NCI-H2227 treated with DMSO at 0.1 percent for 48 hours (cell line): ENCODE results near the gene NRP2.

Experiments
- DNase-seq: peaks from one replicate; lab custom pipeline; 2025; lab: John Stamatoyannopoulos, UW

Gene NRP2

DNA sequence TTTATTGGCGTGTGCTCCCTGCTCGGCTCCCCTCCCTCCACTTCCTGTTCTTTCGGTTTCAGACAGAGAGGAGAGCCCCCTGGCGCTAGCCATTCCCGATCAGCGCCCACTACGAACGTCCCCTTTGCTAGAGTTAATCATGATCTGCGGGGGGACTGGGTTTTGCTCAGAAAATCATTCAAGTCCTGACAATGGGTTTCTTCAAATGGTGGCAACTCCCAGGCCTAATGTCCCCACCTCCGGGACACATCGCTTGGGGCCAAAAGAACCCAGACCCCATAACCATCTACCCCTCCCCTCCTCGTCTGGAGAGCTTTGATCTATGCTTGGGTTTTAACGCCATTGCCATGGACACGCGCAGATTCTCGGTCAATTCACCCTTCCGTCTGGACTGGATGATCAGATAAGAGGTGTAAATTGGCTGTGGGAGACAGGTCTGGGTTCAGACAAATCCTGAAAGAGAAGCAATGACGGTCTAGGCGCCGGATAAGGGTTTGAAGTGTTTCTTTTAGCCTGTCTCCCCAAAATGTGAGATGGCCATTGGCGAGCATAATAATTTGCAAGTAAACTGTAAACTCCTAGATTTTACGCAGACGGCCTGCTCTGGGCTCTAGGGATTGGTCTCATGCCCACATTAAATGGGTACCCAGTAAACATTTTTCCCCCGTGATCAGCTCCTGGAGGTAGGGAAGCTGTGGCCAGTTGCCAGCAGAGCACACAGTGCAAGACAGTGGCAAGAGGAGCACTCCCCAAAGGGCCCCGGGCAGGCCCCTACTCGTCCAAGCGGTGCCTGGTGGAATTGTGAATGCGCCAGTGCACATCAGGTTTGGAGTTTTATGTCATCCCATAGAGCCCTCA is 4.7 kb downstream of the NRP2 start:
- DNase-seq: no peak

- DNase-seq: no peak
Measured at GRCh38 chr2:205687641-205687956, 5.3 kb downstream of the NRP2 start.

DNA sequence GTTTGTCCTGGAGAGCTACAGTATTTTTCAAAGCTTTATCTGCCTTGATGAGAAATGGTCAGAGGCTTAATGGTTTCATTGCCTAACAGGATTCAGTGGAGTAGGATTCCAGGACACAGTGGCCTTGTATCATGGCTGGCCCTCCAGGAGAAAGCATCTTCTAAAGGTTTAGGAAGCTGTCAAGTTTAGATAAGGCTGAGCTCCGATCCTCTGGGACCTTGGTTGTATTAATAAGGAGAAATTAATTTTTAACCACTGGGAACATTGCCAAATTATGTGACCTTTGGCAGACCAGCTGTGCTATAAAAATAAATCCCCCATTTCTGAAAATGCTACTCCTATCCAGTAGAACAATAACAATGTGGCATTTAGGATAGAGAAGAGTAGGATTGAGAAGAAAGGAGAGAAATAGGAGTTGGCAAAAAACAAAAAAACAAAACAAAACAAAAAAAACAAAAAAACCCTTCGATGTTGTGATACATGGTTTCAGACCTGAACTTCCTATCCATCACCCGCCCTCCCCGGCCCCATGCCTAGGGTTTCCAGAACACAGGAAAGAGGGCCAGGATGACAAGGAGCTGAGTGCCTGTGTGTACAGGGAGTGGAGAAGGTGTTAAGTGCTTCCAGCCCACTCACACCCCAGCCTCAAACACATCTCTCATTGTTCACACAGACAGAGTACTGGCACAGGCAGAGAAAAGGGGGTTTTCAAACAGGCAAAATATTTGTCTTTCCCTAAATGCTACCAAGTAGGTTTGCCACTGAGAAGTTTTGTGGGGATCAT is 6.3 kb downstream of the NRP2 start:
- DNase-seq: no peak

- DNase-seq: no peak
Measured at GRCh38 chr2:205689820-205690219, 7.5 kb downstream of the NRP2 start.

DNA sequence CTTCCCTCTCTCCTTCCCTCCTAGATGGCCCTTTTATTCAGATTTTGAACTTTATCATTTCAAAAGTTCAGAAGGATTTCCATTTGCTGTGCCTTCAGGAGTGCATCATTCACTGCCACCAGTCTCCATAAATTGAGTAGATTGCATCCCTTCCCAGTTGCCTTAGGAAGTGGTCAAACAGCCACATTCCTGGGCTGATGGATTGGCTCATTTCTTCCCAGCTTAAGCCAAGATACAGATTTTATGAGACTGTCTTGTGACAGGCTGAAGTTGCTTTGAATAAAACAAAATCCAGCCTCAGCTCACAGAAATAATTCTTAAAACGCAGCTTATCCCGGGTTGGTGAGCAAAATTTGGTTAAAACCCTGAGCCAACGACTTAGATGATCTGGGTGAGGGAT is 9.8 kb downstream of the NRP2 start:
- no peak for DNase-seq

DNA sequence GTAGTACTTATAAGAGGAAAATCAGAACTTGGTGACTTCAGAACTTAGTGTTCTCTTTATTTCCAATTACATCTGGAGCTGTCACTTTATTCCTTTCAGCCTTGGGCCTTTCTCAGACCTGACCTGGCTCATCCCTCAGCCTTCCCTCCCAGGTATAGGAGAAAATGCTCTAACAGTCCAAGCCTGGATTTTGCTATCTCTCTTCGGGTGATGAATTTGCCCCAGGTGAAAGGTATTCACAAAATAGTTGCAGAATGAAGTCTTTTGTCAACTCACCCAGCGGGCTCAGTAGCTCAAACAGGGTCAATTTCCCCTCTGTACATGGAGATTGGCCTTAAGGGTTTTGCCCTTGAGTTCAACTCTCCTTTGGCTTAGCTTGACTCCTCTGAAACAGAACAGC is 12.0 kb downstream of the NRP2 start:
- DNase-seq: no peak

- DNase-seq: no peak
Measured at GRCh38 chr2:205695460-205695991, 13.2 kb downstream of the NRP2 start.

- no peak for DNase-seq
Measured at GRCh38 chr2:205696331-205696926, 14.1 kb downstream of the NRP2 start.

GRCh38 chr2:205696927-205697441 is 14.7 kb downstream of the NRP2 start:
- no peak for DNase-seq

GRCh38 chr2:205698286-205699268 is 16.3 kb downstream of the NRP2 start:
- DNase-seq: no peak

- DNase-seq: no peak
Measured at GRCh38 chr2:205699515-205700289, 17.4 kb downstream of the NRP2 start.

GRCh38 chr2:205700331-205701132 is 18.2 kb downstream of the NRP2 start:
- DNase-seq: no peak

DNA sequence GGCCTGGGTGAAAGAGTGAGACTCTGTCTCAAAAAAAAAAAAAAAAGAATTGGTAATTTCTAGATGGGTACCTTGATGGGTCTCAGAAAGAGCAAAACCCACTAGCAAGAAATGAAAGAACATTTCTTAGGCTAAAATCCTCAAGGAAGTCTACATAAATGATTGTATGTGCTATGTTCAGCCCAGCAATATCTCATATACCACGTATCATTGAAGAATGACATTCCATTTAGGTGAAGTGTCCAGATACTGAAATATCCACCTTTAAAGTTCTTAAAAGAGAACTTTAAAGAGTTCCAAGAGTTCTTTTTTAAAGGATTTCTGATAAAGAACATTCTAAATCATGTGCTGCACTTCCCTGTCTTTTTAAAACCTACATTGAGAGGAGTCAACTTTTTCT is 19.2 kb downstream of the NRP2 start:
- no peak for DNase-seq

- no peak for DNase-seq
Measured at GRCh38 chr2:205702576-205702975, 20.3 kb downstream of the NRP2 start.

- no peak for DNase-seq
Measured at GRCh38 chr2:205703471-205704126, 21.3 kb downstream of the NRP2 start.

GRCh38 chr2:205704127-205704741 is 21.9 kb downstream of the NRP2 start:
- peak; percentile 61 for DNase-seq

DNA sequence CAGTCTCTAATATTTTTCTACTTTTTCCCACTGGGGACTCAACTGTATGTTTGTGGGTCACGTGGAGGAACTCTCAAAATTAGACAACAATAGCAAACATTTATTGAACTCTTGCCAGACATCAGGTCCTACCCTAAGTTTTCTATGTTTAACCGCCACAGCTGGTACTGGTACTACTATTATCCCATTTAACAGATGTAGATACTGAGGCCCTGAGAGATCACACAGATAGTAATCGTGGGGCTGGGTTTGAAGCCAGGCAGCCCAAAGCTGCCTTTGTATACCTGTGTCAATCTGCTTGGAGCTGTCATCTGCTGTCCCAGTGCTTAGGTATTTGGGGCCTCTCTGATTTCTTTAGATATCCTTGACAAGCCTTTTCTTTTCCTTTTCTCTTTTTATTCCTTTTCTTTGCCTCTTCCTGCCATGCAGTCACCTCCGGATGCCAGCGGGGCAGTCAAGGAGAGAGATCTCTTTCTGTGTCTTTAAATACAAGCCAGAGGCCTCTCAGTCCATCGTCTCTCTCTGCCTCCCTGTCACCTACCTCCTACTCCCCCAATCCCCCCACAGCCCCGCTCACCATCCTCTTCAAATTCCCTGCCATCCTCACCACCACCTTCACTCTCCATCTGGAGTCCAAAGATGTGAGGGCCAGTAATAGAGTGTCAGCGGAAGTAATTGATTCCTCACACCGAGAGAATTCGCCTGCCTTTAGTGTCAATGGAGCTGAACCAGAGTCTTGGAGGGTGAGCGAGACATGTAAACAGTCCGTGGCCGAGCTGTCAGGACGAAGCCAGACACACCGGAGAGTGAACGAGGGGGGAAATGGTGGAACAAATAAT is 23.4 kb downstream of the NRP2 start:
- DNase-seq: no peak
